T-helper 9 cell (primary cell): Measurements from ENCODE around the gene INF2.

Source experiments
- DNase-seq: peaks from one replicate; pipeline ENCODE4 v3.0.0-alpha.2; 2020

INF2 gene

DNA sequence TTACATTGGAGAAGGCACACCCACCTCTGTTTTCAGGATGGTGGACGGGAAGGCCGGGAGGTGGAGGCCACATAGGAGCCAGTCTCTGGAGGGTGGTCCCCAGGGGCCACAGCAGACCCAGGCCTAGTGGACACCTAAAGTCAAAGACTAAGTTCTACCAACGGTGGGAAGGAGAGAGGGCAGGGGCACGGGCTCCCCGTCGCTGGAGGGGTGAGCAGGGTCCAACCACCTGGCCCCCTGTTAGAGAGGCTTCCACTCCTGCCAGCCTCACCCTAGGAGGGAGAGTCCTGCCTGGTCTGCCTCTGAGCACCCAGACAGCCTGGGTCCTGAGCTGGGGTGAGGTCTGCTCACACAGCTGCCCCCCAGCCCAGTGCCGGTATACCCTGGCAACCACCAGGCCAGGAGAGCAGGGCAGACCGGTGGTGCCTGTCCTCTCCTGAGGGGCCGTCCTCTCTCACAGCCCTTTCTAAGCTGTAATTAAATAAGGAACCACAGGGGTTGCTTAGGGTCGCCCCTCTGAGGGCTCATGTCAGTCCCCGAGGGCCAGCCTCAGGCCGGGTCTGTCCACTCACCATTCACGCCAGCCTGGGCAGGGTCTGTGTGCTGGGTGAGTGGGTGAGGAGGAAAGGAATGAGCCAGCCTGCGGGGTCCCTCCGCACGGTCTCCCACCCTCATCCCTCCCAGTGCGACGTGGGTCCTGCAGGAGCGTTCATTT is 2.3 kb downstream of the INF2 start:
- no peak for DNase-seq

DNA sequence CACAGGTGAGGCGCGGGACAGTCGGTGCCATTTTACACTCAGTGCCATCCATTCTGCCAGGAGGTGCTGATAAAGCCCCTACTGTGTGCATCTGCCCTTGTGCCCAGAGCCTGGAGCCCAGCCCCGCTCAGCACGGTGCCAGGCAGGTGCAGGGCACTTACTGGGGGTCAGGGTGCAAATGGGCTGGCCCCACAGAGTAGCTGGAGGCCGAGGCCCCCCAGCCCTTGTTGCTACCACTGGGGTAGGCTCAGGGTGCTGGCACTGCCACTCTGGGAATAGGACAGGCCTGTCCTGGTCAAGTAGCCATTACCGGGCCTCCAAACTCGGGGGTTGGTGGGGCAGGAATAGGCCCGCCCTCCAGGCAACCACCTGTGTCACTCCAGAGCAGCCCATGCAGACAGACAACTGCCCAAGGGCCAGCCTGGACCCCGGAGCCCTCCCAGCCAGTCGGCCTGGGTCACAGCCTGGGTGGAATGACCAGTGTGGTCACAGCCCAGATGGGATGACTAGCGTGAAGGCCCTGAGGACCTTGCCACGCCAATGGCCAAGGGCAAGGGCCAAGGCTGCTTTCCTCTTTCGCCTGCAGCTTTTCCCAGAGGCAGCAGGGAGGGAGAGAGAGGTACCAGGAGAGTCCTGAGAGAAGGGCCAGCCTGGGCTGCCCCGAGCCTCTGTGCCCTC is 3.0 kb downstream of the INF2 start:
- DNase-seq = no peak

DNA sequence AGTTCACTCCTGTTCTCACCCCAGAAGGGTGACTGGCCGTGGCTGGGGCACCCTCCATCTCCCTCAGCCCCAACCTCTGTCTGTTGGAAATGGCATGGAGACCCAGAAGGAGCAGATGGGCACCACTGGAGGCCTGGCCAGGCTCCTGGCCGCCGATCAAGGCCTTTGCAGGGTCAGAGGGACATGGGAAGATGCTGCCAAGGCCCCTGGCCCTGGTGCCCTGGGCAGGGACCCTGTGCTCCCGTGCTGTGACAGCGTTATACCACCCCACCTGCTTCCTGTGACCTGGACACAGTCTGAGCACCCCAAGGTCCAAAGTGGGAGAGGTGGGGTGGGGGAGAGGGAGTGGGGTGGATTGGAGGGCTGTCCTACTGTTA is 3.5 kb downstream of the INF2 start:
- no peak for DNase-seq

DNA sequence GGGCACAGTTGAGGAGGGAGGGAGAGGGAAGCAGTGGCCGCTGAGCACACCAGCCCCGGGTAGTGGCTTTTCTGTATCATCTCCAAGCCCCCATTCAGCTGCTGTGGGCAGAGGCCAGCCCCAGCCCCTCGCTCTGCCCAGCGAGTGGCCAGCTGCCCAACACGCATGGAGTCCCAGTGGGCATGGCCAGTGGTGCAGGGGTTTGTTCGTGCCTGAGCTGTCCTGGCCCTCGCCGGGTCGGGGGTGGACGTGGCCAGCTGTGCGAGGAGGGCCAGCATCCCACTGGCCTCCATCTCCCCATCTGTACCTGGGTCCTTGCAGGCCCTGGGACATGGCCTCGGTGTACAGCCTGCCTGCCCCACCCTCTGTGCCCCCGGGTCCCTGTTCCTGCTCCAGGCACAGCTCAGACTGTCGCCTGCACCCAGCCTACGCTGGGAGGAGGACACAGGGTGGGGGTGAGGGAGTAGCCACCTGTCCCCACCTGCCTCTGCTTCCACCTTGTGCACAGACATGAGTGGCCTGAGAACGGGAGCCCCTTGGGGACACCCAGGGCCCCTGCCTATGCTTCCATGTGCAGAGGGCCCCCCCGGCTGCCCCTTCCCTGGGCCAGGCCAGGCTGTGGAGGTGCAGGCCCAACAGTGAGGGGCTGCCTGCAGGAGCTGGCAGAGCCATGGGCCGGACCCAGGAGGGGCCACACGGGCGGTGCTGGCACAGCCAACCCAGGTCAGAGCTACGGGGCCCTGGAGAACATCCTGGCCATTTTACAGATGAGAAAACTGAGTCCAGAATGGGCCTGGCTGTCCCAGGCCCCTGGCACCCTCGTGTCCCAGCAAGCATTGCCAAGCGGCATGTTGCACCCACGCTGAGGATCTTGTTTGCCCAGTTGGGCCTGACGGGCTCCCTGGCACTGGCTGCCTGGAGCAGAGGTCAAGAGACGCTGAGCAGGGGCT is 4.3 kb downstream of the INF2 start:
- no peak for DNase-seq

DNA sequence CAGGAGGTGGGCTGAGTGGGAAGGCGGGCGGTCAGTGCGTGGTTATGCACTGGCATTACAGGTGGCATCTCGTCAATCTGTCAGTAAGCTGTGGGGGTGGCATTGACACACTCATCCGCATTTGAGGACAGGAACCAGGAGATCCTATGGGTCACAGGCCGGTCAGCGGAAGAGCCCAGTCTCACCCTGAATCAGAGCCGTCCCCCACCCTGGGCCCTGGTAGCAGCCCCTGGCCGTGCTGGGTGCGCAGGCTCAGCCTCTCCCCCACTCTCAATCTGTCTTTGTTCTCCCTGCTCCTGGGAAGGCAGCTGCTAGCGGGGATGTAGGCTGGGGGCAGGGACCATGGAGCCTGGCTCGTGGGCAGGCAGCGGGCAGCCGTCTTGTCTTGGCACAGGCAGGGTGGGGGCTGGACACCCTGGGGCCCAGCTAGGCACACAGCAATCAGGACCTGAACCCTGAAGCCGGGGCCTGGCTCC is 5.1 kb downstream of the INF2 start:
- DNase-seq = no peak

DNA sequence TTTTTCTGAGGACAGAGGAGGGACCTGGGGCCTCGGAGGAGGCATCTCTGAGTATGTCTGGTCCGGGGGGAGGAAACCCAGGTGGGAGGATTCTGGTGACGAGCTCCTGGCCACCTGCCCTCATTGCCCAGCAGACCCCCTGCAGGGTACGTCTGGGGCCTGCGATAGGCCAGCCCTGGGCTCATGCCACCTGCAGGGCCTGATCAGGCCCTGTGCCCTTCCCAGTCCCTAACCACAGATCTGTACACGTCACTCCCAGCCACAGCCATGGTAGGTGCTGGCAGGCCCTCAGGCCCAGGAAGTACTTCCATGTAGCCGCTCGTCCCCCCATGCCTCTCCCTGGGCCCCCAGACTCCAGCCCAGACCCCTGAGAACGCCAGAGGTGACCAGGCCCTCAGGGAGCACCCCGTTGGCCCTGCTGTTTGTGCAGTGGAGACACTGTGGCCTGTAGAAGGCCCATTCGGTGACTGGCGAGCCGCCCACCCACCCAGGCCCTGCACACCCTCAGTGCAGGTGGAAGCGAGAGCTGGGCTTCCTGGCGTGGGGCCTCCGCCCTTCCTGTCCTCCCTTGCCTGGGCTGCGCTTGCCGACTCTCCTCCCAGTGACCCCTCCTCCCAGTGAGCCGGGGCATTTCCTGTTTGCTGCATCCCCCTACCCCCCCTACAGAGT is 5.7 kb downstream of the INF2 start:
- DNase-seq = no peak

DNA sequence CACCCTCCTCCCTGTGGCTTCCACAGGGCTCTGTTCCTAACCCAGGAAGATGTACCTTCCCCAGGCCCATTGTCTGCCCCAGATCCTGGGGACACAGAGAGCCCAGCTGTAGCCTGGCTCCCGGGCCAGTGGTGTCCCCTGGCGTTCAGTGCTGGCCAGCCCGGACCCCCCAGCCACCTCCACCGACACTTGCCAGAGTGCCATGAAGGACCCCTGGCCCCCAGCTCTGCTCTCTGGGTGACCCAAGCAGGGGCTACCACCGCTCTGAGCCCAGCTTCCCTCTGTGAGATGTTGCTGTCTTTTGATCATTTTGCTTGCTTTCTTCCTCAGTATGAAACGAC is 6.2 kb downstream of the INF2 start:
- no peak for DNase-seq

DNA sequence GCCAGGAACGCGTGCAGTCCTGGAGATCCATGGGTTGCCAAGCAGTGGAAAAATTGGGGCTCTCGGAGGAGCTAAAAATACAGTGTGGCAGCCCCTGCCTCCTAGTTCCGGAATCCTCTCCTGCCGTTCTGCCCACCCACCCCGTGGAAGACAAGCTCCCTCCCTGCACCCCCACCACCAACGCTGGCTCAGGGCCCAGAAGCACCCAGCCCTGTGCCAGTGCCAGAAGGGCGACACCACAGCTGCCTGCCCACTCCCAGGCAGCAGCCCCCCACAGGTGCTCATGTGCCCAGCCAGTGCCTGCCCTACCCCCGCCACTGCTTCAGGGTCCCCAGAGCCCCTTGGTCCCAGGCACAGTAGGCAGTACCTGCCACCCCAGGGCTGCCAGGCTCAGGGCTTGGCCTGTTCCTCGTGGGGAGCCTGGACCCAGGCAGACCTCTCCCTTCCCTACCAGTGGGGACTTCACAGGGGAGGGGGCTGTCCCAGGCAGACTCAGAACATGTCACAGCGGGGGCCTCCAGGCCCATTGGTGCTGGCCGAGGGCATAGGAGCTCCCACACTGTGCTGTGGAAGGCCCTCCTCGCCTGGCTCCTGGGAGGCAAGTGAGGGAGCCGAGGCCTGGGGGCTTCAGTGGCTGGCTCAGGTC is 7.4 kb downstream of the INF2 start:
- DNase-seq = no peak

DNA sequence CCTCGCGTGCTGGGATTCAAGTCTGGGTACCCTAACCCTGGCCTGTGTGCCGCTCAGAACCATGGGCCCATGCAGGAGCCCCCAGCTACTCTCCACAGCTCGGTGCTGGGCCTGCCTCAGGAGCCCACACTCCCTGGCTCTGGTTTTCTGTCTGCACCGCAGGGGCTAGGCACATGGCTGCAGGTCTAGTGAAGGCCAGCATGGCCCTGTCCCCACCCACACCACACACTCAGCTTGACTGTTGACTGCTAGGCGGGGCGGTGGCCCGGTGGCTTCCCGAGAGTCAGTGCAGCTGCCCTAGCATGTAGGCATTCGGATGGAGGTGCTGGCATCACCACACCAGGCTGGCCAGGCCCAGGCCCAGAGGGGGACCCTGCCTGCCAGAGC is 7.9 kb downstream of the INF2 start:
- no peak for DNase-seq

DNA sequence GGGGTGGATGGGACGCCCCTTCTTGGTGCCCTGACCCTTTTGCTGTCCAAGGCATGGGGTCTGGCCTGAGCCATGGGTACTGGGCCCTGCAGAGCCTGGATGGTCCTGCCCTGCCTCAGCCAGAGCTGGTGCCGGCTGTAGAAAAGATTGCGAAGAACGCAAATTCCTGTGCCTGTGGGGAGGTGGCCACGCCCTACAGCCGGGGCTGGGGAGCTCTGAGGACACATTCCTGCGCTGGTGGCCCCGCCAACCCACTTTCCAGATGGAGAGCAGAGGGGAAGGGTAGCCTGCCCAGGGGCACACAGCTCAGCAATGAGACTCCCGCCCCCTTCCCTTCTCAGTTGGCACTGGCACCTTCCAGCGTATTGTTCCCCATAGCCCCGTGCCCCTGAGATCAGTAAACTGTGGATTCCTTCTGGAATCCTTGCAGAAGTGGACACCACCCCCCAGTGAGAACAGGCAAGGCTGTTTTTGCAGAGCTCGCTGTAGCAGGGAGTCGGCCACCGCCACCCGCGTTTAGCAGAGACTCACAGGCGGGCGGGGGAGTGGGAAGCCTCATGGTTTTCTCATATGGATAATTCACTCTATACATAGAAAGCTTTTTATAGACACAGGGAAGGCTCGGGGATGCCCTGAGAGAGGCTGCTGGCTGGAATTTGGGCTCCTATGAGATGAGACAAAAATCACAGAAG is 8.6 kb downstream of the INF2 start:
- DNase-seq = no peak

DNA sequence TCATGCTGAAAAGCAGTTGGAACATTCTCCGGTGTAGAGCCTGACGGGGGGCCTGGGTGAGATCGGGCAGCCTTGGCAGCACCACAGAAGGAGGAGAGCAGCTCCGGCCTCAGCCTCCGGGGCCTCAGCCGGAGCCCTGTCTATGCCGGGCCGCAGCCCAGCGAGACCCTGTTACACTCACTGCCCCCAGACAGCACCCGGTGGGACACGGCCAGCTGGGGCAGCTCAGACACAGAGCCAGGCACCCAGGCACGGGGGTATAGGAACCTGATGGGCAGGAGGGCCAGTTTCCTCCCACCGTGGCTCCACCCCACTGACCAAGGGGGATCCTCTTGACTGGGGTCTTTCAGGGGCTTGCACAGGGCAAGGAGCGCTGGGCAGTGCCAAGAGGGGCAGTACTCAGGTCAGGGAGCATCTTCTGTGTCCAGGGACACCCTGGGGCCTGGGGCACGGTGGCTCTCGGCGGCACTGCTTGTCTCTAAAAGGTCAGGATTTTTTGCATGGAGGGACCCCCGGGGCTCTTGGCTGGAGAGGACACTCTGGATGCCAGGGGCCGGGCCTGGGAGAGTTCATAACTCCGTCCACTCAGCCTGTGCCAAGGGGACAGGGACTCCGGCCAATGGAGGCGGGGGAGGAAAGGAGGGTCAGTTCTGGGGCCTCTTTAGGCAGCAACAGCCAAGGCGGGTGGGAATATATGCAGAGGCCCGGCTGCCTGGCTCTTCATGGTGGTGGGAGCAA is 9.4 kb downstream of the INF2 start:
- no peak for DNase-seq

DNA sequence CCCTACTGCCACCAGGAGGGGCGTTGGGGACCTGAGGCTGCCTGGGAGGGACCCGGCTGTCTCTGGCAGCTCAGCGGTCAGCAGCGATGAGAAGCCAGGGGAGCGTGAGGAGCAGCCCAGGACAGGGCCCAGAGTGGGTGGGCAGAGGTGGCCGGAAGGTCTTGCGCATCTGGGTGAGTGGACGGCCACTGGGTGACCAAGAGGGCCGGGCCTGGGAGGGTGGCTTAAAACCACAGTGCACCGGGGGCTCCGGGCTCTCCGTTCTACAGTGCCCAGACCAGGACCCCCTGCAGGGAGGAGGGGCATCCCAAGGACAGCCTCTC is 10.0 kb downstream of the INF2 start:
- DNase-seq = no peak

DNA sequence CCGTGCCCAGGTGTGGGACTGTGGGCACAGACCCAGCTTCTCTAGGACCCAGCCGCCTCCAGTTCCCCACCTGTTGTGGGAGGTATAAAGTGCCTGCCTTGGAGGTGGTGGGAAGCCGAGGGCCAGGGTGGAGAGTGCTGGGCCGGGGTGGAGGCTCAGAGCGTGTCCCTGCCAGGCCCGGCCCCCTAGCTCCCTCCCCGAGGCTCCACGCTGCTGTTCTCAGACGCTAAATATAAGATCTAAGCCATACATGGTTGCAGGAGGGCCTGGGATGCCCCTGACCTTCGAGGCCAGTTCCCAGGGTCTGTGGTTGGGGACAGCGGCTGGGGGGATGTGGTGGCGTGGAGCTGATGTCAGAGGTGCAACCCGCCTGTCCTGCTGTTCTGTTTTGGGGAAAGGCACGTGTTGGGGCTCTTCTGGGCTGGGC is 10.8 kb downstream of the INF2 start:
- DNase-seq = no peak

DNA sequence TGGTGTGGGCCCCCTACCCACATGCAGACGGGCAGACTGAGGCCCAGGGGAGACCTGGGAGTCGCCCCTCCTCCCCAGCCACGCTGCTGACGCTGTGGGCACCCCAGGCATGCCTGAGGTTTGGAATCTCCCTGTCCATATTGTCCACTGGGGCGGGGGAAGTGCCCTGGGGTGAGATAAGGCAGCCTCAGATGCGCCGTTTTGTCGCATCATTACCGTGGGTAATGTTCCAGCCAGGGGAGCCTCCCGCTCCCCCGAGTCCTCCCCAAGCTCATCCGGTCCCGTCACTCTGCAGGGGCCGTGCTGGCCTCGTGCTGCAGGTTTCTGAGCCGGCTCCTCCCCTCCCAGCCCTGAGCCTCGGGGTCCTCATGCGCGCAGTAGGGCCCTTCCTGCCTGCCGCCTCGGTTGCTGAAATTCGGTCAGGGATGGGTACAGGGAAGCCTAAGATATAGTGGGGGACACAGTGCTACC is 11.4 kb downstream of the INF2 start:
- DNase-seq = no peak

DNA sequence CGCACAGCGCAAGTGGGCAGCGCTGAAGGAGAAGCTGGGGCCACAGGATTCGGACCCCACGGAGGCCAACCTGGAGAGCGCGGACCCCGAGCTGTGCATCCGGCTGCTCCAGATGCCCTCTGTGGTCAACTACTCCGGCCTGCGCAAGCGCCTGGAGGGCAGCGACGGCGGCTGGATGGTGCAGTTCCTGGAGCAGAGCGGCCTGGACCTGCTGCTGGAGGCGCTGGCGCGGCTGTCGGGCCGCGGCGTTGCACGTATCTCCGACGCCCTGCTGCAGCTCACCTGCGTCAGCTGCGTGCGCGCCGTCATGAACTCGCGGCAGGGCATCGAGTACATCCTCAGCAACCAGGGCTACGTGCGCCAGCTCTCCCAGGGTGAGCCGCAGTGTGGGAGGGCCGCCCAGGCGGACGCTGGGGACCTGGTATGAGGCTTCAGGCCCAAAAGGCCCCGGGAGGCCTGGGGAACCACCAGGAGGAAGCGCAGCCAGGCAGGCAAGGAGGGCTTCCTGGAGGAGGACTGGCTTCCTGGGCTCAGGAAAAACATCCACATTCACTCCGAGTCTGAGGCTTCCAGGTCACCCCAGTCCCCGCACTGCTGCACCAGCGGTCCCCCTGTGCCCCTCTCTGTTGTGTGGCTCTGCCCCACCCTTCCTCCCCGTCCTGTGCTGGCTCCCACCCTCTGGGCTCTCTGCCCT is 12.1 kb downstream of the INF2 start:
- DNase-seq = no peak

DNA sequence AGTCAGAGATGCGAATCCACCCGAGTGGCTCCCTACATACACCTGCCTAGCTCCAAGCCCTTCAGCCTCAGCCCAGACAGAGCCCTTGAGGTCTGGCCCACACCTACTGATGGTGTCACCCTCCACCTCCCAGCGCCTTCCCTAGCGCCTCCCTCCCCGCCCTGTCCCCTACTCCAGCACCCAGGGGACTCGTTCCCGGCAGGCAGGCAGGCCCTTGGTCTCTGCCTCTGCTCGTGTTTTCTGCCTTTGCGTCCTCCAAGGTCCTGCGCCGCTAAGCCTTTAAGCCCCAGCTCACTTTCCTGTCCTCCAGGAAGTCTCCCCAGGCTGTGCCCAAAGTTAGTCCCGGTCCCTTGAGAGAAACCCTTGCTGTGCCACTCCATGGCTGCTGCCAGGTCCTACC is 12.7 kb downstream of the INF2 start:
- DNase-seq = no peak

DNA sequence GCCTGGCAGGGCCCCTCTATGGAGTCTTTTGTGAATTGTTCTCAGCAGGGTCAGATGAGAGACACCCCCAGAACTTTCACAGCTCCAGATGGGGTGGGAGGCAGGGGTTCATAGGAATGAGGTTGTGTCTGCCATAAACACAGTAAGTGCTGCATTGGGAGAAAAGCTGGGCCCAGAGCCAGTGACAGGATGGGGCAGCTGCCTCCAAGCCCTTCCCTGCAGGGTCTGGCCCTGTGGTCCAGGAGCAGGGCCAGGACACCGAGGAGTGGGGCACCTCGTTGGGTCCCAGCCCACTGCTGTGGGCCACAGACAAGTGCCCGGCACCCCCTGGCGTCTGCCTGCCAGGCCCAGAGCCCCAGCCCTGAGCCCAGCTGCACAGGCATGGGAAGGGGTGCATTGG is 13.3 kb downstream of the INF2 start:
- no peak for DNase-seq

DNA sequence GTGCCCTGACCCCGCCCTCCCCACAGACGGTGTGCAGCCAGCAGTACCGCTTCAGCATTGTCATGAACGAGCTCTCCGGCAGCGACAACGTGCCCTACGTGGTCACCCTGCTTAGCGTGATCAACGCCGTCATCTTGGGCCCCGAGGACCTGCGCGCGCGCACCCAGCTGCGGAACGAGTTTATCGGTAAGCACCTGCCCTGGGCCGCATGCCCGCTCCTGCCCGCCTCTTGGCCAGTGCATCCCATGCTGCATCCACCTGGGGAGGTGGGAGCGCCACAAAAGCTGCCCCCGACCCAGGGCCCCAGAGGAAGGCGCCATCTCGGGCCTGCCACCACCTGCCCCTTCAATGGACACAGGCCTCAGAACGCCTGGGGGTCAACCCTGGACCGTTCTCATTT is 13.9 kb downstream of the INF2 start:
- DNase-seq = no peak

DNA sequence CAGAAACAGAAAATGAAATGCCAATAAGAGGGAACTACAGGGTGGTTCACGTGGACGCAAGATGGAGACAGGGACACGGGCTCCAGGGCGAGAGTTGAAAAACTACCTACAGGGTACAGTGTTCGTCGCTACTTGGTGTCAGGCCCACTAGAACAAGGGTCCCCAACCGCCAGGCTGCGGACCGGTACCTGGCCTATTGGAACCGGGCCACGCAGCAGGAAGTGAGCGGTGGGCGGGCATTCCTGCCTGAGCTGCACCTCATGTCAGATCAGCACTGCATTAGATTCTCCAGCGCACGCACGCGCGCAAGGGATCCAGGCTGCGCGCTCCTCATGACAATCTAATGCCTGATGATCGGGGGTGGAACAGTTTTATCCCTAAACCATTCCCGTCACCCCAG is 14.8 kb downstream of the INF2 start:
- no peak for DNase-seq

DNA sequence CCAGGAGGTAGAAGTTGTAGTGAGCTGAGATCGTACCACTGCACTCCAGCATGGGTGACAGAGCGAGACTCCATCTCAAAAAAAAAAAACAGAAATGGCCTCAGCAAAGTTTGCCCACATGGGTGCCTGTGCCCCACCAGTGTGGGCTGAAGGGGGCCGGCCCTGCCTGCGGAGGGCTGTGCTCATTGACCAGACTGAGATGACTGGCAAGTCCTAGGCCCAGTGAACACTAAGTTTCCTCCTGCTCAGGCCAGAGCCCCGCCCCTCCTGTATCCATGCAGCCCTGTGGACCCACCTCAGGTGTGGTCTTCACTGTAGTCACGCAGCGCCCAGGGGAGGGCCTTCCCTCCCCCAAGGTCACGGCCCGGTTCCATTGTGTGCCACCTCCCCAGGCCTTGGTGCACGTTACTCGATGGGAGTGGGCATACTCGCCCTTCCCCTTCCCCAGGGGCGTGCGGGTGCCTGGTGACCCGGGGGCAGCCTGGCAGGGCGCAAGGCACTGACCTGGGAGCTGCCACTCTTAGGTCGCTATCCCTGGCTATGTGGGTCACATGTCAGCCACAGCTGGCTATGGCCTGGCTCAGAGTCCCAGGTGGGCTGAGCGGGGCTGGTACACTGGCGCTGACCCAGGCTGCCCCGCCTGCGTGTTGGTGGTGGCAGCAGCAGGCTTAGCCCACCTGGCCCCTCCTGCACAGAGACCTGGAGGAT is 16.1 kb downstream of the INF2 start:
- DNase-seq = no peak
